Inferior parietal cortex (tissue), 1 donor: ENCODE measurements around the gene PITX2.

Source experiments
- DNase-seq: peaks from one replicate; pipeline ENCODE4 v3.0.0-alpha.2; 2016; ENCODE audit errors: extremely low spot score

The PITX2 gene

GRCh38 chr4:110622841-110623717 is at the start of gene PITX2:
TSS of gene PITX2 (minus strand) at chr4:110623077. CDS start at chr4:110622460, 617 bp downstream.
- DNase-seq = no peak

- no peak for DNase-seq
Measured at GRCh38 chr4:110671679-110672078, 48.8 kb upstream of the PITX2 start.

GRCh38 chr4:110669663-110670062 is 46.8 kb upstream of the PITX2 start:
- DNase-seq = no peak

GRCh38 chr4:110668463-110669235 is 45.8 kb upstream of the PITX2 start:
- DNase-seq = no peak

- no peak for DNase-seq
Measured at GRCh38 chr4:110667670-110668069, 44.8 kb upstream of the PITX2 start.

GRCh38 chr4:110666030-110666429 is 43.2 kb upstream of the PITX2 start:
- no peak for DNase-seq

- DNase-seq = no peak
Measured at GRCh38 chr4:110663738-110664444, 41.0 kb upstream of the PITX2 start.

GRCh38 chr4:110663206-110663605 is 40.3 kb upstream of the PITX2 start:
- DNase-seq = no peak

GRCh38 chr4:110660755-110661154 is 37.9 kb upstream of the PITX2 start:
- no peak for DNase-seq

- no peak for DNase-seq
Measured at GRCh38 chr4:110654254-110654635, 31.4 kb upstream of the PITX2 start.

GRCh38 chr4:110653321-110654253 is 30.7 kb upstream of the PITX2 start:
- no peak for DNase-seq

GRCh38 chr4:110644008-110644407 is 21.1 kb upstream of the PITX2 start:
- DNase-seq = no peak

- no peak for DNase-seq
Measured at GRCh38 chr4:110643096-110643495, 20.2 kb upstream of the PITX2 start.

- no peak for DNase-seq
Measured at GRCh38 chr4:110641218-110641617, 18.3 kb upstream of the PITX2 start.

GRCh38 chr4:110640576-110640975 is 17.7 kb upstream of the PITX2 start:
- DNase-seq = no peak

- no peak for DNase-seq
Measured at GRCh38 chr4:110639207-110640090, 16.6 kb upstream of the PITX2 start.

GRCh38 chr4:110638089-110638746 is 15.3 kb upstream of the PITX2 start:
- no peak for DNase-seq

GRCh38 chr4:110637408-110638088 is 14.7 kb upstream of the PITX2 start:
- DNase-seq = no peak
